ENCODE measurements around the gene GREB1L. TPM values are rescaled to one million over a fixed set of nuclear protein-coding genes. Genes with fewer than 3 reads are reported as not detected.

GREB1L gene
- total and polyA plus RNA-seq, 2 of the 13 experiments (the other 11 are each of a cell fraction or from before 2014, with no cell fraction given): 0.17 to 0.66 TPM

- 0 out of 2 replicates have a peak, but pooled peaks have one; percentile 18 for TF ChIP-seq ZNF609 (CRISPR knock-in tag; IDR thresholded peaks at IDR 0.05; ENCODE audit: borderline replicate concordance)
- no peak for TF ChIP-seq NCOA5 (CRISPR knock-in tag; IDR thresholded peaks at IDR 0.05)
- TF ChIP-seq AKAP8 (CRISPR knock-in tag; IDR thresholded peaks at IDR 0.05): no peak
- TF ChIP-seq ZNF775 (CRISPR knock-in tag; IDR thresholded peaks at IDR 0.05; ENCODE audit: borderline replicate concordance): no peak
- TF ChIP-seq RXRB (CRISPR knock-in tag; IDR thresholded peaks at IDR 0.05; ENCODE audit: borderline replicate concordance): peak; percentile 42; the same call in 1 of the 2 replicates
- peak; percentile 30; the same call in 1 of the 2 replicates for TF ChIP-seq SALL1 (CRISPR knock-in tag; IDR thresholded peaks at IDR 0.05)
- TF ChIP-seq ZNF225 (CRISPR knock-in tag; IDR thresholded peaks at IDR 0.05): no peak
- TF ChIP-seq IRF2 (CRISPR knock-in tag; IDR thresholded peaks at IDR 0.05): no peak
- TF ChIP-seq ZKSCAN5 (CRISPR knock-in tag; IDR thresholded peaks at IDR 0.05): no peak
- peak; percentile 24; the same call in 1 of the 2 replicates for TF ChIP-seq HDAC2 (CRISPR knock-in tag; IDR thresholded peaks at IDR 0.05)
- no peak for TF ChIP-seq ZNF567 (CRISPR knock-in tag; IDR thresholded peaks at IDR 0.05; ENCODE audit: borderline replicate concordance)
- TF ChIP-seq FOXP1 (IDR thresholded peaks at IDR 0.05): no peak
- TF ChIP-seq FOXP1 (CRISPR knock-in tag; IDR thresholded peaks at IDR 0.05): peak; percentile 17; the same call in 1 of the 2 replicates
- no peak for TF ChIP-seq MEIS2 (CRISPR knock-in tag; IDR thresholded peaks at IDR 0.05)
- TF ChIP-seq SPEN (CRISPR knock-in tag; IDR thresholded peaks at IDR 0.05; ENCODE audit: low read depth): no peak
- no peak for TF ChIP-seq TAF1 (CRISPR knock-in tag; IDR thresholded peaks at IDR 0.05)
- no peak for TF ChIP-seq ZNF143 (CRISPR knock-in tag; IDR thresholded peaks at IDR 0.05)
- TF ChIP-seq ZNF292 (CRISPR knock-in tag; IDR thresholded peaks at IDR 0.05; ENCODE audit: borderline replicate concordance, low read depth): peak; percentile 65; the same call in 1 of the 2 replicates
- no peak for TF ChIP-seq MYC (CRISPR knock-in tag; IDR thresholded peaks at IDR 0.05; ENCODE audit: borderline replicate concordance)
- TF ChIP-seq AGO1 (IDR thresholded peaks at IDR 0.05; ENCODE audit: low read depth, low read length, poor library complexity, severe bottlenecking): no peak
- TF ChIP-seq SETDB1 (CRISPR knock-in tag; IDR thresholded peaks at IDR 0.05; ENCODE audit: borderline replicate concordance): no peak
- TF ChIP-seq RXRA (CRISPR knock-in tag; IDR thresholded peaks at IDR 0.05): peak; percentile 67; the same call in 1 of the 2 replicates
- no peak for TF ChIP-seq PTBP1 (IDR thresholded peaks at IDR 0.05; ENCODE audit: low read depth, low read length, poor library complexity, severe bottlenecking)
- TF ChIP-seq THRA (CRISPR knock-in tag; IDR thresholded peaks at IDR 0.05; ENCODE audit: borderline replicate concordance): peak; percentile 91; the same call in 1 of the 2 replicates
- TF ChIP-seq MXI1 (IDR thresholded peaks at IDR 0.05; ENCODE audit: borderline replicate concordance, low read depth, low read length): no peak
- TF ChIP-seq SMAD1 (CRISPR knock-in tag; IDR thresholded peaks at IDR 0.05; ENCODE audit: borderline replicate concordance, low read depth): no peak
- 0 out of 2 replicates have a peak, but pooled peaks have one; percentile 47 for TF ChIP-seq TARDBP (CRISPR knock-in tag; IDR thresholded peaks at IDR 0.05)
Observed at GRCh38 chr18:21496277-21496835, 254.3 kb downstream of the GREB1L start (continued).

Data from HepG2 (cell line).